Vein endothelial cell (primary cell): ENCODE results near the gene RNF113A. TPM values are rescaled to one million over a fixed set of nuclear protein-coding genes. Genes with fewer than 3 reads are reported as not detected.

Source experiments
- total RNA-seq: library from RNA; depleted of rRNA; stranded (reverse); fragments of >200 nt; gene quantifications from 2 replicates; pipeline ENCODE4 v1.2.3, GENCODE V29; 2012

RNF113A gene
- 12.7 and 13.5 TPM in 2 replicates for total RNA-seq

DNA sequence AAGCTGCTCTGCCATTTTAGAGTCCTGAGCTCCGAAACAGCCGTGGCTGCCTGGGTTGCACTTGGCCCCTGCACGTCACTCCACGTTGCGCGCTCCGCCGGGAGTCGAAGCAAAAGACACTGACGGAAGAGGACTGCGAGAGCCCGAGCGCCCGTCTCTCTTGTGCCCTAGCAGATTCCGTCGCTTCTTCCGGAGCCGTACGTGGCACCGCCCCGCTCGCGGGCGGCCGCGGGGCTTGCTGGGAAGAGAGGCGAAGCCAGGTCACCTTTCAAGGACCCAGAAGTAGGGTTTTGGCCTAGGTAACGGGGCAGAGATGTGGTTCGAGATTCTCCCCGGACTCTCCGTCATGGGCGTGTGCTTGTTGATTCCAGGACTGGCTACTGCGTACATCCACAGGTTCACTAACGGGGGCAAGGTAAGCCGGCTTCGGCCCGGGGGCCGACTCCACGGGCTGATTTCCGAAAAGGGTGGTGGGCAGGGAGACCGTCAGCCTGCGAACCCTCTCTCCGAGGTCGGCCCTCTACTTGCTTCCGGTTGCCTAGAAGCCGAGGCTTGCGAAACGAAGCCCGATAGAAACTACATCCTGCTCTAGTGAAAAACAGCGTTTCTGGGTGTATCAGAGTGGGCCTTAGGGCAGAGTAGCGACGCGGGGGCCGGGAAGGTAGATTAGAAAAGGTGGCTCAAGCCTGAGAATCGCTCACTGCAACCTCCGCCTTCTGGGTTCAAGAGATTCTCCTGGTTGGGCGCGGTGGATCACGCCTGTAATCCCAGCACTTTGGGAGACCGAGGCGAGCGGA is at the start of gene RNF113A, which contains the start of gene NDUFA1:
Gene RNF113A, minus strand, starts transcription at position 135 of the 797 bp plus-strand sequence. Its CDS starts 120 bp downstream, at position 15.
Gene NDUFA1, plus strand, starts transcription at position 234 of the 797 bp plus-strand sequence. Its CDS starts 80 bp downstream, at position 314.

DNA sequence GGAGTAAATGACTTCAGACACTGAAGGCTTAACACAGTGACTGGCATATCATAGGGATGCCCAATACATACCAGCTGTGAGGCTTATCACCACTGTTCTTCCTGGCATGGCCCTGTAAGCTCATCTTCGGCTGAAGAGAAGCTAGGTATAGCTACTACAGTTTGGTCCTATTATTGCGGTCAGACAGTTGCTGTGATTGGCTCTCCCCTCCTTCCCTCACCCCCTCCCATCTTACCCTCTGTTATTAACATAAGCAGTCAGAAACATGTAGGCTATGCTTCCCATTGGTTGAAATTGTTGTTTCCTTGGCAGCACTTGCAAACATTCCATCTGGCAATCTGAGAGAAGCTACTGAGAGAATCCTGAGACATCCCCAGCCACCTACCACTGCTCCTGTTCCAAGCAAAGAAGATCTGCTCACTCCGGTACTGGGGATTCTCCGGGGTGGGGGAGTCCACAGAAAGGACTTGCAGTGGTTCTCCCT is 24.4 kb upstream of the RNF113A start, which contains the start of gene AKAP14:
Gene AKAP14, plus strand, starts transcription at position 51 of the 484 bp plus-strand sequence. CDS start 7,331 bp downstream, outside the sequence.

GRCh38 chrX:119852382-119853353 is 18.9 kb downstream of the RNF113A start, which contains the start of gene UPF3B:
Gene UPF3B (minus strand): TSS chrX:119852963. CDS start chrX:119852928, 35 bp downstream.

Other genes starting within 250 kb of the RNF113A start
- 22.2 and 22.3 TPM in 2 replicates for gene SEPTIN6, start 178.6 kb downstream of the RNF113A start, total RNA-seq
- not detected in 2 replicates for gene SOWAHD, start 113.1 kb downstream of the RNF113A start, total RNA-seq
- 1,848 and 2,607 TPM in 2 replicates for gene RPL39, start 80.1 kb downstream of the RNF113A start, total RNA-seq
- gene UPF3B, start 18.8 kb downstream of the RNF113A start, total RNA-seq: 2.0 and 2.5 TPM in 2 replicates
- 38.2 and 52.6 TPM in 2 replicates for gene NDUFA1, start 99 bp upstream of the RNF113A start, total RNA-seq
- not detected in 2 replicates for gene AKAP14, start 24.2 kb upstream of the RNF113A start, total RNA-seq
- 3.6 and 4.1 TPM in 2 replicates for gene NKAP, start 72.0 kb upstream of the RNF113A start, total RNA-seq
- gene RHOXF2B, start 206.0 kb upstream of the RNF113A start, total RNA-seq: 1.3 TPM in 1 of 2 replicates, not detected in the other
- gene RHOXF1, start 244.2 kb upstream of the RNF113A start, total RNA-seq: not detected in 2 replicates